Psoas muscle (tissue), 8 donors: ENCODE data around the gene MEF2C. TPM values are rescaled to one million over a fixed set of nuclear protein-coding genes. Genes with fewer than 3 reads are reported as not detected.

Experiments used
- ATAC-seq, 4 donors: fragments of 200-7000 bp; cut with Tn5 transposase; one replicate each; pipeline ENCODE4 v1.9.1; 2020; ENCODE audit warnings: moderate library complexity in 3 of 4, mild to moderate bottlenecking in 2 of 4
- DNase-seq, 2 donors: peaks; one replicate each; pipeline ENCODE4 v3.0.0-alpha.2; 2020
- H3K27ac ChIP-seq: fragments of 200-600 bp; one replicate; pipeline ENCODE4 v1.8.0; 2022
- H3K27me3 ChIP-seq, 3 donors: fragments of 200-600 bp in 1 of 3; one replicate each; pipeline versions ENCODE4 v1.6.1 to v1.8.0; 2013 to 2022; ENCODE audit warnings: low read length in 2 of 3, mild to moderate bottlenecking in 2 of 3, moderate library complexity in 1 of 3; ENCODE audit not compliant: insufficient read depth in 3 of 3
- H3K36me3 ChIP-seq, 2 donors: fragments of 200-600 bp in 1 of 2; one replicate each; pipeline versions ENCODE4 v1.6.1 to v1.8.0; 2013 to 2022; ENCODE audit warnings: low read depth in 1 of 2, mild to moderate bottlenecking in 1 of 2, moderate library complexity in 1 of 2; ENCODE audit not compliant: insufficient read depth in 1 of 2
- H3K4me1 ChIP-seq: fragments of 200-600 bp; one replicate; pipeline ENCODE4 v1.8.0; 2022
- H3K4me3 ChIP-seq: fragments of 200-600 bp; one replicate; pipeline ENCODE4 v1.8.0; 2022; ENCODE audit warnings: mild to moderate bottlenecking
- H3K9me3 ChIP-seq: fragments of 200-600 bp; one replicate; pipeline ENCODE4 v1.8.0; 2022
- WGBS, 3 donors: extraction: QIAGEN DNeasy Blood & Tissue Kit; methylation state at CpG; one replicate each; pipeline versions ENCODE4 v1.1.6 to v1.1.7; 2013; 5-methylcytosine and 5-hydroxymethylcytosine counted together
- intact Hi-C, 2 donors: fragments of 100-400 bp; cut with DNase I; formaldehyde crosslinking; loops; one replicate each; pipeline versions ENCODE4 v1.11.0 to v1.14.2; 2022
- polyA plus RNA-seq, 3 donors: library from polyadenylated mRNA; stranded (reverse); fragments of 200-250 nt; gene quantifications; one replicate each; pipeline ENCODE4 v1.2.3, GENCODE V29; 2013
- total RNA-seq, 4 donors: library from RNA; stranded (reverse); fragmentation: NEBNext Ultra II Directional in 2 of 4; extraction: Animal tissue kit (Norgen Biotek cat#: 25700) in 2 of 4; gene quantifications; one replicate each; pipeline versions ENCODE4 v1.2.1 to v1.2.4, GENCODE V29; 2021 to 2023
- TF ChIP-seq, protein P1 (sequence below): fragments of 200-600 bp; IDR thresholded peaks from one replicate; pipeline ENCODE4 v1.8.0; 2022; ENCODE audit warnings: antibody characterized with exemption
- donor health status: healthy with polysubstance abuse.
- donor health status: DM: no; HTN: no; CAD: no; lungs with moderate emphysema.
- donor health status: Bipolar disorder and iron deficiency.
- donor health status: healthy.
- donor health status: DM: yes; HTN: yes; CAD: no.
- donor health status: DM: no; HTN: no; CAD: no.
- donor health status: DM: no; HTN: no; CAD: no.
- donor health status: DM: yes; HTN: yes; CAD: no.

The MEF2C gene
- total and polyA plus RNA-seq, 7 donors, result 9.3 to 530 (median 148) TPM

GRCh38 chr5:88673253-88674105 lies 209.5 kb downstream of the MEF2C start:
- TF ChIP-seq, protein P1, sequence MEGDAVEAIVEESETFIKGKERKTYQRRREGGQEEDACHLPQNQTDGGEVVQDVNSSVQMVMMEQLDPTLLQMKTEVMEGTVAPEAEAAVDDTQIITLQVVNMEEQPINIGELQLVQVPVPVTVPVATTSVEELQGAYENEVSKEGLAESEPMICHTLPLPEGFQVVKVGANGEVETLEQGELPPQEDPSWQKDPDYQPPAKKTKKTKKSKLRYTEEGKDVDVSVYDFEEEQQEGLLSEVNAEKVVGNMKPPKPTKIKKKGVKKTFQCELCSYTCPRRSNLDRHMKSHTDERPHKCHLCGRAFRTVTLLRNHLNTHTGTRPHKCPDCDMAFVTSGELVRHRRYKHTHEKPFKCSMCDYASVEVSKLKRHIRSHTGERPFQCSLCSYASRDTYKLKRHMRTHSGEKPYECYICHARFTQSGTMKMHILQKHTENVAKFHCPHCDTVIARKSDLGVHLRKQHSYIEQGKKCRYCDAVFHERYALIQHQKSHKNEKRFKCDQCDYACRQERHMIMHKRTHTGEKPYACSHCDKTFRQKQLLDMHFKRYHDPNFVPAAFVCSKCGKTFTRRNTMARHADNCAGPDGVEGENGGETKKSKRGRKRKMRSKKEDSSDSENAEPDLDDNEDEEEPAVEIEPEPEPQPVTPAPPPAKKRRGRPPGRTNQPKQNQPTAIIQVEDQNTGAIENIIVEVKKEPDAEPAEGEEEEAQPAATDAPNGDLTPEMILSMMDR, result no peak
- DNase-seq, result no peak
- Histone ChIP-seq H3K4me1 (peaks cover 18% of the 10 kb centered on the region), H3K36me3 (no peaks in the 10 kb centered on the region), H3K4me3 (no peak overlapping the region), H3K27ac (no peak overlapping the region), H3K27me3 (peaks cover 0 to 100% (median 42%) of the 10 kb centered on the region in 3 donors), H3K9me3 (no peaks in the 10 kb centered on the region)
- ATAC-seq, result no peak
- WGBS, 3 donors, result 5 to 6% (median 5%) methylated on average over 15 of the region's 15 CpGs
- intact Hi-C loops, result loop anchor here in 1 of 2 donors (10.0 kb wide), 1 partner anchor 529 kb away; no protein-coding TSS in a partner anchor

GRCh38 chr5:88672644-88673252 lies 210.2 kb downstream of the MEF2C start:
- Histone ChIP-seq H3K27ac (no peak overlapping the region), H3K4me1 (peaks cover 18% of the 10 kb centered on the region), H3K27me3 (peaks cover 0 to 100% (median 41%) of the 10 kb centered on the region in 3 donors), H3K36me3 (no peaks in the 10 kb centered on the region), H3K4me3 (no peak overlapping the region), H3K9me3 (no peaks in the 10 kb centered on the region)
- no peak for ATAC-seq
- TF ChIP-seq, protein P1, result no peak
- intact Hi-C loops, result loop anchor here in 1 of 2 donors (10.0 kb wide), 1 partner anchor 528 kb away; no protein-coding TSS in a partner anchor
- WGBS, 3 donors, result 8 to 11% (median 9%) methylated on average over 34 to 39 of the region's 39 CpGs
- no peak for DNase-seq

DNA sequence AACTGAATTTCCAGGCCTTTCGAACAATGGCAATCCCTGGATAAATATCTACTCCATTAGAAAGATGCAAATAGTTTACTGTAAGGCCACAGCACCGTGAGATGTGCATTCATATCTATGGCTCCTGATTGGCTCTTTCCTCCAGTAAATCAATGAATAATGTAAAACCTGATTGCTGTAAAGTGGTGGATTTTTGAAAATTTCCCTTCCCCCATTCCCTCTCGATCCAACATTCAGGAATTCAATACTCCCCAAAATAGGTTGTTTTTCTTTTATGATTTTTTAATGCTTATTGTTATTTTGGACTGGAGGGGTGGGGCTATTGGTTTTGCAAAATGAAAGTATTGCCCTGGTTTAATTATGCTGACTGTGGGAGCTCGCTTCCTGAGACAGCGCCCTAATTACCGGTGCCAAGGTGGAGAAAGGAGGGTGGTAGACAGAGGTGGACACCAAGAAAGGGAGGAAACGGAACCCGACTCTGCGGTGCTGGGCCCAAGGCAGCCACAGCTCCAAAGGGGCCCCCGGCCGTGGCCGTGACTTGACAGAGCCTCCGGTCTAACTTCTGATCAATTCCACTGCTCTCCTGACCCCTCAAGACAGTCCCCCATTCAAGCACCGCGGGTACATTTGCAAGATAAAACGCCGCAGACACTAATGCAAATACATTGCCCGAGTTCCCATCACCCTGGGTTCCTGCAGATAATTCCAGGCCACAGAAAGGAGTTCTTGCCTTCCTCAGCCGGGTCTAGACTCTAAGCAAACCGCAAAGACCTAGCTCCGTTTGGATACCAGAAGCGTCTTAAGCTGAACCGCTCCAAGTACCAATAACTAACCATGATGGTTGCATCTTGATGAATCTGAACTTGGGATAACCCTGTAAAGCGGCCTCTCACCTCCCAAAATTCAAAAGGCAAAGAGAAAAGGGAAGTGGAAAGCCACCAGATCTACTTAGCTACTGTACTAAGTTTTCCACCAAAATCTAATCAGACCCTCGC lies 211.2 kb downstream of the MEF2C start:
- DNase-seq, result no peak
- H3K9me3 ChIP-seq, result no peaks in the 10 kb centered on the region
- intact Hi-C loops, result loop anchor here in 1 of 2 donors (10.0 kb wide), 1 partner anchor 527 kb away; no protein-coding TSS in a partner anchor
- peaks cover 0 to 100% (median 49%) of the 10 kb centered on the region in 3 donors for H3K27me3 ChIP-seq
- TF ChIP-seq, protein P1, result no peak
- H3K4me3 ChIP-seq, result no peak overlapping the region
- H3K36me3 ChIP-seq, result no peaks in the 10 kb centered on the region
- 6 to 12% (median 12%) methylated on average over 25 of the region's 25 CpGs for WGBS, 3 donors
- H3K27ac ChIP-seq, result no peak overlapping the region
- peaks cover 18% of the 10 kb centered on the region for H3K4me1 ChIP-seq
- no peak for ATAC-seq

DNA sequence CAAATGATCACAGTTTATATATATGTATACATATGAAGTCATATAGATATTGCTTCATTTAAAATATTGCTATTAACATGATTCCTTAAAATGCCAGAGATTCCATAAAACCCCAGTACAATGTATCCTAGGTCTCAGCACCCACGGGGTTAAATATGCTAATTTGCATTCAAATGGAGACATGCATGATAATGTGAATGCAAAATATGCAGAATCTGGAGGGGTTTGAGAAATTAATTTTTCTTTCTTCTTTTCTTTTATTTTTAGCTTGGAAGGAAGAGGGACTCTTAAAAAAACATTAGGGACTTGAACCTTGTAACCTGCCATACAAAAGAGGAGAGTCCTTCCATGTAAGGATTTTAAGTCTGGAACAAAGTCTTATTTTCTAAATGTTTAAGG lies 211.9 kb downstream of the MEF2C start:
- WGBS, 3 donors, result 11 to 25% (median 21%) methylated on average over 1 of the region's 1 CpG
- Histone ChIP-seq H3K4me3 (no peak overlapping the region), H3K9me3 (no peaks in the 10 kb centered on the region), H3K27me3 (peaks cover 5 to 100% (median 51%) of the 10 kb centered on the region in 3 donors), H3K4me1 (peaks cover 18% of the 10 kb centered on the region), H3K27ac (no peak overlapping the region), H3K36me3 (no peaks in the 10 kb centered on the region)
- intact Hi-C loops, result loop anchor here in 1 of 2 donors (10.0 kb wide), 1 partner anchor 526 kb away; no protein-coding TSS in a partner anchor
- ATAC-seq, result no peak
- no peak for DNase-seq
- TF ChIP-seq, protein P1, result no peak
